GM23338 (cell line): ENCODE measurements around the gene MAPK4. TPM values are rescaled to one million over a fixed set of nuclear protein-coding genes. Genes with fewer than 3 reads are reported as not detected.

Experiments
- ATAC-seq: fragments of 200-7000 bp; cut with Tn5 transposase; 3 replicates; pipeline ENCODE4 v1.9.1; 2020
- DNase-seq: peaks from one replicate; pipeline ENCODE4 v3.0.0-alpha.2; 2015; ENCODE audit warnings: low spot score
- H2AFZ ChIP-seq: fragments of 200-600 bp; sonication (generic); 2 replicates; pipeline ENCODE4 v1.8.0; 2016; ENCODE audit warnings: antibody characterized with exemption, mild to moderate bottlenecking, moderate library complexity
- H3F3A ChIP-seq: fragments of 200-600 bp; sonication (generic); replicated peaks from 2 replicates; pipeline ENCODE4 v1.8.0; 2017; ENCODE audit warnings: antibody characterized with exemption, mixed run types, low read depth
- H3K27ac ChIP-seq: fragments of 200-600 bp; sonication (generic); 2 replicates; pipeline ENCODE4 v1.6.1; 2016; ENCODE audit warnings: low read depth
- H3K27me3 ChIP-seq: fragments of 200-600 bp; sonication (generic); 2 replicates; pipeline ENCODE4 v1.8.0; 2016; ENCODE audit warnings: mild to moderate bottlenecking, mixed run types, moderate library complexity; ENCODE audit not compliant: insufficient read depth
- H3K36me3 ChIP-seq: fragments of 200-600 bp; sonication (generic); 2 replicates; pipeline ENCODE4 v1.8.0; 2016; ENCODE audit warnings: mild to moderate bottlenecking; ENCODE audit not compliant: insufficient read depth
- H3K4me1 ChIP-seq: fragments of 200-600 bp; sonication (generic); 2 replicates; pipeline ENCODE4 v1.8.0; 2016; ENCODE audit warnings: mild to moderate bottlenecking, moderate library complexity; ENCODE audit not compliant: insufficient read depth
- H3K4me2 ChIP-seq: fragments of 200-600 bp; sonication (generic); 2 replicates; pipeline ENCODE4 v1.7.1; 2017; ENCODE audit warnings: mixed run types
- H3K4me3 ChIP-seq: fragments of 200-600 bp; sonication (generic); 2 replicates; pipeline ENCODE4 v1.6.1; 2016; ENCODE audit warnings: mixed run types
- H3K79me2 ChIP-seq: fragments of 200-600 bp; sonication (generic); replicated peaks from 2 replicates; pipeline ENCODE4 v1.8.0; 2017; ENCODE audit warnings: mild to moderate bottlenecking; ENCODE audit not compliant: insufficient read depth
- H3K9me2 ChIP-seq: fragments of 200-600 bp; sonication (generic); 2 replicates; pipeline ENCODE4 v1.8.0; 2017; ENCODE audit not compliant: insufficient read depth
- H4K20me1 ChIP-seq: fragments of 200-600 bp; sonication (generic); replicated peaks from 2 replicates; pipeline ENCODE4 v1.8.0; 2017; ENCODE audit warnings: mild to moderate bottlenecking; ENCODE audit not compliant: insufficient read depth
- H3K27ac Mint-ChIP-seq: 2 replicates; pipeline ENCODE4 v1.8.0; 2020; ENCODE audit warnings: inconsistent platforms, mild to moderate bottlenecking, moderate library complexity, mixed read lengths
- H3K27me3 Mint-ChIP-seq: 3 replicates; pipeline ENCODE4 v1.8.0; 2022; ENCODE audit warnings: low read depth, mild to moderate bottlenecking, moderate library complexity, mixed read lengths, inconsistent platforms; ENCODE audit not compliant: insufficient read depth, poor library complexity
- H3K36me3 Mint-ChIP-seq: 3 replicates; pipeline ENCODE4 v1.8.0; 2021; ENCODE audit warnings: low read depth, mild to moderate bottlenecking, inconsistent platforms, moderate library complexity, mixed read lengths
- H3K4me1 Mint-ChIP-seq: 3 replicates; pipeline ENCODE4 v1.8.0; 2020; ENCODE audit warnings: mild to moderate bottlenecking, inconsistent platforms, mixed read lengths
- H3K4me3 Mint-ChIP-seq: 3 replicates; pipeline ENCODE4 v1.8.0; 2021; ENCODE audit warnings: moderate library complexity, mild to moderate bottlenecking, inconsistent platforms, mixed read lengths
- H3K9me3 Mint-ChIP-seq: 3 replicates; pipeline ENCODE4 v1.8.0; 2020; ENCODE audit warnings: moderate library complexity, mild to moderate bottlenecking, inconsistent platforms, mixed read lengths
- CREB1 ChIP-seq: fragments of 250-450 bp; sonication (Bioruptor Pico); IDR thresholded peaks from 2 replicates; pipeline ENCODE4 v1.5.0; 2020; ENCODE audit warnings: low read depth, mild to moderate bottlenecking, moderate library complexity
- CTCF ChIP-seq, 2 experiments: fragments of 200-600 bp in 1 of 2; sonication (generic) in 1 of 2; conservative IDR thresholded peaks; 2 replicates each; pipeline versions ENCODE4 v1.5.1 to v1.6.1; 2016 to 2017; ENCODE audit warnings: antibody characterized with exemption in 2 of 2, low read depth in 2 of 2, mild to moderate bottlenecking in 2 of 2, moderate library complexity in 1 of 2
- ETS1 ChIP-seq: IDR thresholded peaks from 2 replicates; pipeline ENCODE4 v1.6.1; 2016; ENCODE audit warnings: antibody characterized with exemption
- EZH2 ChIP-seq: fragments of 200-600 bp; sonication (generic); IDR thresholded peaks from one replicate; pipeline ENCODE4 v1.8.0; 2017; ENCODE audit warnings: antibody characterized with exemption, mild to moderate bottlenecking, low read depth; ENCODE audit not compliant: unreplicated experiment
- EZH2phosphoT487 ChIP-seq: fragments of 200-600 bp; sonication (generic); IDR thresholded peaks from one replicate; pipeline ENCODE4 v1.8.1; 2018; ENCODE audit warnings: antibody characterized with exemption; ENCODE audit not compliant: unreplicated experiment
- JUNB ChIP-seq: IDR thresholded peaks from one replicate; pipeline ENCODE4 v1.6.1; 2016; ENCODE audit warnings: antibody characterized with exemption; ENCODE audit not compliant: unreplicated experiment
- POLR2AphosphoS5 ChIP-seq: IDR thresholded peaks from 2 replicates; pipeline ENCODE4 v1.6.1; 2016; ENCODE audit warnings: antibody characterized with exemption, low read depth
- ZNF114 ChIP-seq: fragments of 250-450 bp; sonication (Bioruptor Pico); IDR thresholded peaks from 2 replicates; pipeline ENCODE4 v1.5.0; 2020; ENCODE audit warnings: mild to moderate bottlenecking, moderate library complexity
- polyA plus RNA-seq: library from polyadenylated mRNA; unstranded; fragments of >200 nt; fragmentation: Nextera tagmentation; extraction: Ambion mirVana; gene quantifications from 2 replicates; pipeline ENCODE4 v1.2.1, GENCODE V29; 2016
- total RNA-seq: library from RNA; depleted of rRNA; stranded (reverse); fragments of >200 nt; shearing (Covaris generic); gene quantifications from 2 replicates; pipeline ENCODE4 v1.2.3, GENCODE V29; 2014

MAPK4 gene
- total and polyA plus RNA-seq, 2 experiments from 2014 or later = 1.3 to 4.4 TPM

GRCh38 chr18:50582500-50582899 is 22.6 kb downstream of the MAPK4 start:
- Histone ChIP-seq H3K4me3 (no peak overlapping the region), H3K27ac (no peak overlapping the region), H3K4me2 (no peak overlapping the region), H4K20me1 (no peaks in the 10 kb centered on the region), H3K79me2 (no peaks in the 10 kb centered on the region), H3K27me3 (no peaks in the 10 kb centered on the region), H3K4me1 (no peaks in the 10 kb centered on the region), H3F3A (no peaks in the 10 kb centered on the region), H3K9me2 (no peaks in the 10 kb centered on the region), H2AFZ (no peak overlapping the region), H3K36me3 (no peaks in the 10 kb centered on the region)
- H3K9me3 Mint-ChIP-seq = peaks cover 15% of the 10 kb centered on the region
- H3K36me3 Mint-ChIP-seq = peaks cover 6% of the 10 kb centered on the region
- H3K4me1 Mint-ChIP-seq = peaks cover 8% of the 10 kb centered on the region
- DNase-seq (no peak), ATAC-seq (no peak)
- no peak overlapping the region for H3K4me3 Mint-ChIP-seq
- peaks cover 6% of the 10 kb centered on the region for H3K27me3 Mint-ChIP-seq
- TF ChIP-seq EZH2 (no peak), JUNB (no peak), EZH2phosphoT487 (no peak), CREB1 (CRISPR knock-in tag) (no peak), POLR2AphosphoS5 (no peak)
- no peak overlapping the region for H3K27ac Mint-ChIP-seq

GRCh38 chr18:50586710-50587109 is 26.8 kb downstream of the MAPK4 start:
- TF ChIP-seq ETS1 = no peak
- peak in 1 of 2 experiments; percentile 86; a peak in 3 of 4 replicates for TF ChIP-seq CTCF (conservative IDR thresholded peaks at IDR 0.05; ENCODE audit: low read depth in 2 of 2)
- TF ChIP-seq ZNF114 = no peak
- no peak for TF ChIP-seq CREB1 (CRISPR knock-in tag)
- TF ChIP-seq EZH2phosphoT487 = no peak
- TF ChIP-seq EZH2 = no peak
- no peak for TF ChIP-seq JUNB
- no peak overlapping the region for H3K27ac Mint-ChIP-seq
- H3K4me1 Mint-ChIP-seq = no peaks in the 10 kb centered on the region
- Histone ChIP-seq H2AFZ (no peak overlapping the region), H3K4me2 (no peak overlapping the region), H3K27ac (no peak overlapping the region), H3K79me2 (no peaks in the 10 kb centered on the region), H3K9me2 (0 out of 2 replicates have a peak, but pooled peaks cover 2% of the 10 kb centered on the region), H4K20me1 (no peaks in the 10 kb centered on the region), H3K4me3 (no peak overlapping the region), H3F3A (no peaks in the 10 kb centered on the region), H3K36me3 (no peaks in the 10 kb centered on the region), H3K27me3 (no peaks in the 10 kb centered on the region), H3K4me1 (no peaks in the 10 kb centered on the region)
- peaks cover 6% of the 10 kb centered on the region for H3K36me3 Mint-ChIP-seq
- DNase-seq = no peak
- no peak for ATAC-seq
- H3K27me3 Mint-ChIP-seq = no peaks in the 10 kb centered on the region
- H3K4me3 Mint-ChIP-seq = no peak overlapping the region
- H3K9me3 Mint-ChIP-seq = peaks cover 19% of the 10 kb centered on the region
